OCI-LY7 (cell line): ENCODE measurements around the gene CD207. TPM values are rescaled to one million over a fixed set of nuclear protein-coding genes. Genes with fewer than 3 reads are reported as not detected.
"Not testable (repeated sequence)": the region's sequence is repeated elsewhere in the genome, so short reads cannot be mapped to it uniquely, and the experiment has no call there.

Source experiments
- BruUV-seq: library from RNA; stranded (reverse); fragments of 400-500 nt; replicated peaks from 2 replicates; lab custom pipeline; 2021; lab: Mats Ljungman, UMichigan
- CTCF ChIA-PET: fragments of 300-600 bp; sonication (Branson Sonifier 250); formaldehyde crosslinking; loops from one replicate; lab custom pipeline; 2022; ENCODE audit warnings: antibody characterized with exemption; ENCODE audit not compliant: unreplicated experiment; lab: Charles Lee
- POLR2A ChIA-PET: fragments of 300-600 bp; sonication (Branson Sonifier 250); formaldehyde crosslinking; loops from one replicate; lab custom pipeline; 2022; ENCODE audit warnings: antibody characterized with exemption; lab: Charles Lee
- DNase-seq: peaks from one replicate; pipeline ENCODE4 v3.0.0-alpha.2; 2015; ENCODE audit warnings: low spot score
- H2AFZ ChIP-seq: fragments of 200-600 bp; sonication (generic), shearing (Covaris generic); 2 replicates; pipeline ENCODE4 v1.6.1; 2014; ENCODE audit warnings: mild to moderate bottlenecking, antibody characterized with exemption, low read length, moderate library complexity
- H3K27ac ChIP-seq: fragments of 200-600 bp; sonication (generic); 2 replicates; pipeline ENCODE4 v1.5.1; 2014; ENCODE audit warnings: mixed run types, low read depth, mild to moderate bottlenecking, moderate library complexity, low read length, inconsistent platforms; ENCODE audit not compliant: poor library complexity, severe bottlenecking
- H3K36me3 ChIP-seq: fragments of 200-600 bp; sonication (generic); 2 replicates; pipeline ENCODE4 v1.6.1; 2014; ENCODE audit warnings: mild to moderate bottlenecking, antibody characterized with exemption, low read length, moderate library complexity, mixed read lengths; ENCODE audit not compliant: insufficient read depth
- H3K4me1 ChIP-seq: fragments of 200-600 bp; sonication (generic); 2 replicates; pipeline ENCODE4 v1.5.1; 2014; ENCODE audit warnings: mild to moderate bottlenecking, low read length; ENCODE audit not compliant: insufficient read depth, poor library complexity, severe bottlenecking
- H3K4me2 ChIP-seq: fragments of 200-600 bp; sonication (generic); 2 replicates; pipeline ENCODE4 v1.6.1; 2014; ENCODE audit warnings: mild to moderate bottlenecking, low read length
- H3K4me3 ChIP-seq: fragments of 200-600 bp; sonication (generic); 2 replicates; pipeline ENCODE4 v1.5.1; 2014; ENCODE audit warnings: mild to moderate bottlenecking, low read depth, low read length; ENCODE audit not compliant: poor library complexity, severe bottlenecking
- H3K79me2 ChIP-seq: fragments of 200-600 bp; sonication (generic); 2 replicates; pipeline ENCODE4 v1.6.1; 2016; ENCODE audit warnings: low read depth, mild to moderate bottlenecking, low read length, moderate library complexity, mixed read lengths; ENCODE audit not compliant: insufficient read depth
- H3K9me2 ChIP-seq: fragments of 200-600 bp; sonication (generic); 2 replicates; pipeline ENCODE4 v1.6.1; 2016; ENCODE audit warnings: mild to moderate bottlenecking, low read length, mixed read lengths; ENCODE audit not compliant: insufficient read depth
- H3K9me3 ChIP-seq: fragments of 200-600 bp; sonication (generic); 2 replicates; pipeline ENCODE4 v1.6.1; 2014; ENCODE audit warnings: mild to moderate bottlenecking, mixed run types, low read length, mixed read lengths
- H4K20me1 ChIP-seq: fragments of 200-600 bp; sonication (generic); 2 replicates; pipeline ENCODE4 v1.6.1; 2014; ENCODE audit warnings: mild to moderate bottlenecking, antibody characterized with exemption, low read length, moderate library complexity, mixed read lengths; ENCODE audit not compliant: insufficient read depth
- CTCF ChIP-seq: fragments of 200-600 bp; sonication (generic); conservative IDR thresholded peaks from 2 replicates; pipeline ENCODE4 v1.5.1; 2014; ENCODE audit warnings: mild to moderate bottlenecking, antibody characterized with exemption, low read length, moderate library complexity, mixed read lengths
- EZH2phosphoT487 ChIP-seq: fragments of 200-600 bp; sonication (generic); IDR thresholded peaks from 2 replicates; pipeline ENCODE4 v1.6.1; 2018; ENCODE audit warnings: low read depth, borderline replicate concordance, mild to moderate bottlenecking, mixed run types, antibody characterized with exemption, low read length, moderate library complexity, mixed read lengths
- intact Hi-C: fragments of 100-400 bp; cut with micrococcal nuclease; formaldehyde crosslinking; loops from one replicate; pipeline ENCODE4 v1.10.0; 2022; ENCODE audit not compliant: unreplicated experiment
- total RNA-seq, 2 experiments: library from RNA; depleted of rRNA in 1 of 2; stranded (reverse); fragments of >200 nt in 1 of 2; shearing (Covaris generic) in 1 of 2; gene quantifications; 2 replicates each; pipeline ENCODE4 v1.2.3, GENCODE V29; 2014 to 2022

Gene CD207
- total RNA-seq, 2 experiments from 2014 or later: not detected

GRCh38 chr2:70801607-70802263 lies 33.9 kb downstream of the CD207 start:
- Histone ChIP-seq H3K9me3 (no peaks in the 10 kb centered on the region), H3K4me1 (no peaks in the 10 kb centered on the region), H3K4me3 (no peak overlapping the region), H3K27ac (no peak overlapping the region), H3K36me3 (no peaks in the 10 kb centered on the region), H3K9me2 (no peaks in the 10 kb centered on the region), H2AFZ (no peak overlapping the region), H3K4me2 (no peak overlapping the region), H4K20me1 (no peaks in the 10 kb centered on the region), H3K79me2 (no peaks in the 10 kb centered on the region)
- DNase-seq: no peak
- no peak for TF ChIP-seq EZH2phosphoT487
- TF ChIP-seq CTCF: no peak
- ChIA-PET POLR2A (interaction anchor here (0.7 kb wide), 1 partner anchor 9 kb away, joined by 8 read pairs; no protein-coding TSS in a partner anchor), CTCF (no interaction called here)
- no TSS peak for BruUV-seq
- intact Hi-C loops: no loop called here

DNA sequence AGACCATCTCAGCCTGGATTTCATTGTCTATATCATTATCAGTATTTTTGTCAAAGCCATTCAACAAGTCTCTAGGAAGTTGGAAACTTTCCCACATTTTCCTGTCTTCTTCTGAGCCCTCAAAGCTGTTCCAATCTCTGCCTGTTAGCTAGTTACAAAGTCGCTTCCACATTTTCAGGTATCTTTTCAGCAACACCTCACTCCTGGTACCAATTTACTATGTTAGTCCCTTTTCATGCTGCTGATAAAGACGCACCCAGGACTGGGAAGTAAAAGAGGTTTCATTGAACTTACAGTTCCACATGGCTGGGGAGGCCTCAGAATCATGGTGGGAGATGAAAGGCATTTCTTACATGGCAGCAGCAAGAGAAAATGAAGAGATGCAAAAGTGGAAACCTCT lies 35.9 kb downstream of the CD207 start:
- Histone ChIP-seq H4K20me1 (no peaks in the 10 kb centered on the region), H3K79me2 (no peaks in the 10 kb centered on the region), H3K9me2 (no peaks in the 10 kb centered on the region), H3K9me3 (no peaks in the 10 kb centered on the region), H3K4me3 (no peak overlapping the region), H3K27ac (no peak overlapping the region), H2AFZ (no peak overlapping the region), H3K4me2 (no peak overlapping the region), H3K4me1 (no peaks in the 10 kb centered on the region), H3K36me3 (no peaks in the 10 kb centered on the region)
- intact Hi-C loops: no loop called here
- no TSS peak for BruUV-seq
- CTCF ChIA-PET: no interaction called here
- POLR2A ChIA-PET: interaction anchor here (0.6 kb wide), 1 partner anchor 33 kb away, joined by 3 read pairs; no protein-coding TSS in a partner anchor
- no peak for DNase-seq
- TF ChIP-seq EZH2phosphoT487 (no peak), CTCF (no peak)

- BruUV-seq, H4K20me1 ChIP-seq, H3K9me3 ChIP-seq, intact Hi-C loops, H3K4me1 ChIP-seq, H3K9me2 ChIP-seq, H3K36me3 ChIP-seq, POLR2A ChIA-PET, H3K4me2 ChIP-seq, H2AFZ ChIP-seq, H3K27ac ChIP-seq, CTCF ChIA-PET, H3K79me2 ChIP-seq, DNase-seq, H3K4me3 ChIP-seq: not testable (repeated sequence)
Measured at GRCh38 chr2:70797996-70798395, 37.6 kb downstream of the CD207 start.
